Measurements from ENCODE around the gene GDF2. TPM values are rescaled to one million over a fixed set of nuclear protein-coding genes. Genes with fewer than 3 reads are reported as not detected.

Gene GDF2
- total RNA-seq, 1 experiment from 2014 or later, result not detected

- DNase-seq (ENCODE audit: low spot score), result no peak
These were observed 10.7 kb downstream of the GDF2 start for GRCh38 chr10:47332946-47333345.

- DNase-seq (ENCODE audit: low spot score), result no peak
These were observed 11.3 kb downstream of the GDF2 start for GRCh38 chr10:47333532-47333931.

GRCh38 chr10:47334466-47335295, 12.4 kb downstream of the GDF2 start:
- no peak for DNase-seq (ENCODE audit: low spot score)

GRCh38 chr10:47335906-47336305, 13.7 kb downstream of the GDF2 start:
- DNase-seq (ENCODE audit: low spot score), result no peak

- DNase-seq (ENCODE audit: low spot score), result no peak
These were observed 14.3 kb downstream of the GDF2 start for GRCh38 chr10:47336387-47337134.

- DNase-seq (ENCODE audit: low spot score), result no peak
These were observed 15.1 kb downstream of the GDF2 start for GRCh38 chr10:47337310-47337709.

- DNase-seq (ENCODE audit: low spot score), result no peak
These were observed 17.0 kb downstream of the GDF2 start for GRCh38 chr10:47339186-47339735.

- no peak for DNase-seq (ENCODE audit: low spot score)
These were observed 17.7 kb downstream of the GDF2 start for GRCh38 chr10:47339759-47340607.

GRCh38 chr10:47340608-47341170, 18.4 kb downstream of the GDF2 start:
- peak; percentile 76 for DNase-seq (ENCODE audit: low spot score)

- no peak for DNase-seq (ENCODE audit: low spot score)
These were observed 23.0 kb downstream of the GDF2 start for GRCh38 chr10:47344996-47345870.

GRCh38 chr10:47346581-47347302, 24.5 kb downstream of the GDF2 start:
- DNase-seq (ENCODE audit: low spot score), result peak; percentile 47

GRCh38 chr10:47347303-47347675, 25.0 kb downstream of the GDF2 start:
- no peak for DNase-seq (ENCODE audit: low spot score)

GRCh38 chr10:47348138-47348651, 25.9 kb downstream of the GDF2 start, which contains the start of gene RBP3:
Gene RBP3 (plus strand): TSS chr10:47348363. CDS start chr10:47348485, 122 bp downstream.
- DNase-seq (ENCODE audit: low spot score), result no peak

GRCh38 chr10:47348661-47349470, 26.6 kb downstream of the GDF2 start:
- no peak for DNase-seq (ENCODE audit: low spot score)

- no peak for DNase-seq (ENCODE audit: low spot score)
These were observed 27.3 kb downstream of the GDF2 start for GRCh38 chr10:47349516-47349915.

- no peak for DNase-seq (ENCODE audit: low spot score)
These were observed 27.7 kb downstream of the GDF2 start for GRCh38 chr10:47349941-47350371.

GRCh38 chr10:47350671-47351640, 28.7 kb downstream of the GDF2 start:
- no peak for DNase-seq (ENCODE audit: low spot score)
